Muscle layer of colon (tissue), 2 donors: ENCODE results near the gene AK1.
A peak's percentile ranks its signal among the peaks of the same experiment; 100 is the strongest.
"Not testable (repeated sequence)": the region's sequence is repeated elsewhere in the genome, so short reads cannot be mapped to it uniquely, and the experiment has no call there.

ENCODE experiments used
- H3K27ac ChIP-seq: one replicate; pipeline ENCODE4 v1.7.0; 2013; ENCODE audit warnings: low read depth, mild to moderate bottlenecking, low read length, moderate library complexity
- H3K27me3 ChIP-seq, 2 donors: one replicate each; pipeline ENCODE4 v1.7.0; 2013; ENCODE audit warnings: low read length in 2 of 2, mild to moderate bottlenecking in 2 of 2; ENCODE audit not compliant: insufficient read depth in 2 of 2, control insufficient read depth in 1 of 2
- H3K36me3 ChIP-seq: one replicate; pipeline ENCODE4 v1.7.0; 2013; ENCODE audit warnings: mild to moderate bottlenecking, low read length; ENCODE audit not compliant: insufficient read depth
- H3K4me1 ChIP-seq: one replicate; pipeline ENCODE4 v1.7.0; 2013; ENCODE audit warnings: mild to moderate bottlenecking, low read length; ENCODE audit not compliant: insufficient read depth
- H3K4me3 ChIP-seq, 2 donors: one replicate each; pipeline ENCODE4 v1.7.0; 2013; ENCODE audit warnings: low read length in 2 of 2, low read depth in 1 of 2, mild to moderate bottlenecking in 1 of 2, moderate library complexity in 1 of 2
- H3K9ac ChIP-seq: one replicate; pipeline ENCODE4 v1.7.0; 2013; ENCODE audit warnings: low read length
- H3K9me3 ChIP-seq: one replicate; pipeline ENCODE4 v1.7.0; 2013; ENCODE audit warnings: mild to moderate bottlenecking, low read length
- donor health status: abdominal sarcoma.
- donor health status: Adenocarcinoma of cecum.

AK1 gene

GRCh38 chr9:127850286-127850830 is 27.1 kb downstream of the AK1 start:
- Histone ChIP-seq H3K9me3 (no peaks in the 10 kb centered on the region), H3K36me3 (no peaks in the 10 kb centered on the region), H3K27ac (no peak overlapping the region), H3K4me3 (no peak overlapping the region), H3K4me1 (peaks cover 6% of the 10 kb centered on the region), H3K27me3 (no peaks in the 10 kb centered on the region), H3K9ac (no peak overlapping the region)

GRCh38 chr9:127848756-127849504 is 28.5 kb downstream of the AK1 start:
- Histone ChIP-seq H3K9ac (no peak overlapping the region), H3K4me3 (no peak overlapping the region), H3K27ac (no peak overlapping the region), H3K9me3 (no peaks in the 10 kb centered on the region), H3K4me1 (peaks cover 11% of the 10 kb centered on the region), H3K36me3 (no peaks in the 10 kb centered on the region), H3K27me3 (no peaks in the 10 kb centered on the region)

- Histone ChIP-seq H3K9ac (no peak overlapping the region), H3K27me3 (no peaks in the 10 kb centered on the region), H3K27ac (no peak overlapping the region), H3K4me3 (no peak overlapping the region), H3K36me3 (no peaks in the 10 kb centered on the region), H3K9me3 (no peaks in the 10 kb centered on the region), H3K4me1 (peaks cover 11% of the 10 kb centered on the region)
Observed at GRCh38 chr9:127847833-127848755, 29.4 kb downstream of the AK1 start.

GRCh38 chr9:127847178-127847510 is 30.3 kb downstream of the AK1 start:
- no peak overlapping the region for H3K4me3 ChIP-seq

GRCh38 chr9:127846443-127847177 is 30.9 kb downstream of the AK1 start:
- no peaks in the 10 kb centered on the region for H3K9me3 ChIP-seq
- H3K4me3 ChIP-seq, result no peak overlapping the region
- no peak overlapping the region for H3K27ac ChIP-seq
- no peak overlapping the region for H3K9ac ChIP-seq
- H3K4me1 ChIP-seq, result peaks cover 5% of the 10 kb centered on the region
- H3K27me3 ChIP-seq, result no peaks in the 10 kb centered on the region
- no peaks in the 10 kb centered on the region for H3K36me3 ChIP-seq

More at GRCh38 chr9:127847178-127847510, 30.3 kb downstream of the AK1 start:
- H3K4me1 ChIP-seq, result peaks cover 9% of the 10 kb centered on the region
- H3K9ac ChIP-seq, result no peak overlapping the region
- no peaks in the 10 kb centered on the region for H3K27me3 ChIP-seq
- H3K27ac ChIP-seq, result no peak overlapping the region
- no peaks in the 10 kb centered on the region for H3K9me3 ChIP-seq
- H3K36me3 ChIP-seq, result no peaks in the 10 kb centered on the region

GRCh38 chr9:127845619-127846018 is 31.9 kb downstream of the AK1 start:
- not testable (repeated sequence) for H3K9me3 ChIP-seq, H3K9ac ChIP-seq, H3K27ac ChIP-seq, H3K36me3 ChIP-seq, H3K27me3 ChIP-seq, H3K4me1 ChIP-seq, H3K4me3 ChIP-seq

- Histone ChIP-seq H3K4me1 (peaks cover 5% of the 10 kb centered on the region), H3K27ac (no peak overlapping the region), H3K9ac (no peak overlapping the region), H3K4me3 (no peak overlapping the region), H3K36me3 (no peaks in the 10 kb centered on the region), H3K27me3 (no peaks in the 10 kb centered on the region), H3K9me3 (no peaks in the 10 kb centered on the region)
Observed at GRCh38 chr9:127844821-127845359, 32.6 kb downstream of the AK1 start.

- Histone ChIP-seq H3K36me3 (no peaks in the 10 kb centered on the region), H3K27ac (no peak overlapping the region), H3K4me3 (no peak overlapping the region), H3K4me1 (peaks cover 19% of the 10 kb centered on the region), H3K27me3 (no peaks in the 10 kb centered on the region), H3K9me3 (no peaks in the 10 kb centered on the region), H3K9ac (no peak overlapping the region)
Observed at GRCh38 chr9:127841087-127841835, 36.2 kb downstream of the AK1 start.

GRCh38 chr9:127838375-127839078 is 38.9 kb downstream of the AK1 start:
- Histone ChIP-seq H3K4me1 (peaks cover 23% of the 10 kb centered on the region), H3K4me3 (no peak overlapping the region), H3K27me3 (no peaks in the 10 kb centered on the region), H3K27ac (peak overlapping the region; percentile 63), H3K36me3 (no peaks in the 10 kb centered on the region), H3K9ac (peak overlapping the region; percentile 9), H3K9me3 (no peaks in the 10 kb centered on the region)

- no peaks in the 10 kb centered on the region for H3K36me3 ChIP-seq
- peaks cover 23% of the 10 kb centered on the region for H3K4me1 ChIP-seq
- no peaks in the 10 kb centered on the region for H3K9me3 ChIP-seq
- H3K27ac ChIP-seq, result peak overlapping the region; percentile 63
- H3K9ac ChIP-seq, result peak overlapping the region; percentile 33
- no peak overlapping the region for H3K4me3 ChIP-seq
- no peaks in the 10 kb centered on the region for H3K27me3 ChIP-seq
Observed at GRCh38 chr9:127837346-127837745, 40.1 kb downstream of the AK1 start.
